Measurements from ENCODE around the gene LITAF.

Gene LITAF

DNA sequence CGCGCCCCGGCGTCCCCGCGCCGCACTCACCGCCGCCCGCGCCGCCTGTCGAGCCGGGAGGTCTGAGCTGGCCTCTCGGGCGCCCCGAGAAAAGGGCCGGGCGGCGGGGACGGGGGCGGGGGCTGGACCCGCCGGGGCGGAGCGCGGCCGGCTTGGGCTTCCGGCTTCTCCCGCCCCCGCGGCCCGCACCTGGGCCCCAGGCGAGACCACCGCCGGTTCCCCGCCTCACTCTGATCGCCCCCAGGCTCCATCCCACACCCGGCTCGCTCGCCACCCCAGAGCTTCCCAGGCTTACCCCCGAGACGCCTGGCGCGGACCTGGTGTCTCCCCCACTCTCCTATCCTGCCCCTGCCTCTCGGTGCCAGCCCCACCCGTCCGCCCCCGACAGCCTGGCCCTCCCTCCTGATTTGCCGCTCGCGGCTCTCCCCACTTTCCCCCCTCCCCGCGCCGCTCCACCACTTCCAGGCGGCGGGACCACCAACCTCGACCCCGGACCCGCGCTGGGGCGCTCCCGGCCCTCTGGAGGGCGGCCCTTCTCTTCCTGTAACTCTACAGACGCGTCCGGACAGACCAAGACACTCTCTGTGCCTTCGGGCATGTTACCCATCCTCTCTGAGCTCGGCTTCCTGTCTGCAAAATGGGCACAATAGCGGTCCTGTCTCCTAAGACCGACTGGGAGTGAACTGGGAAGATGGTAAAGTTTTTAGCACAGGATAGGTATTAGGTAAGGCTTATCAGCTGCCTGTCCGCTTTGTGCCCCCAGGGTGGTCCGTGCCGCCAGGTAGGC is at the start of gene LITAF:
LITAF (minus strand) TSS at position 64 of the 787 bp plus-strand sequence. CDS start 30,189 bp downstream, outside the sequence.
- peak; percentile 76 for DNase-seq

- DNase-seq: peak; percentile 99
Measured at GRCh38 chr16:11636172-11636721, 49.5 kb upstream of the LITAF start.

- DNase-seq: no peak
Measured at GRCh38 chr16:11635679-11636171, 49.0 kb upstream of the LITAF start.

- no peak for DNase-seq
Measured at GRCh38 chr16:11635113-11635652, 48.5 kb upstream of the LITAF start.

DNA sequence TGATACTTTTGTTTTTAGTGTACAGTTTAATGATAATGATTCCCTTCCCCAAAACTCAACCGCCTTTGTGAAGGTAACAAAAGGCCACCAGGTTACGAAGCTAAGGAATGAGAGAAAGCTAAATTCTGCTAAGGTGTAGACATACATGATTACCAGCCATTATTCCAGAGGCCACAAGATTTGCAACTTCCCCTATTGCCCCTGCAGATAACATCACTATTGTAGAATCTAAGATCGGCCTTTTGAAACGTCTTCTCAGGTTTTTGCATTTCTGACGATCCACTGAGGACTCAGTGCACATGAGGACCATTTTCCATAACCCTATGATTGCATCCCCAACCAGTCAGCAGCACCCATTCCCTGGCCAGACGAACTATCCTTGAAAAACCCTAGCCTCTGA is 47.6 kb upstream of the LITAF start:
- no peak for DNase-seq

- DNase-seq: no peak
Measured at GRCh38 chr16:11633113-11633512, 46.4 kb upstream of the LITAF start.

- no peak for DNase-seq
Measured at GRCh38 chr16:11632455-11632939, 45.8 kb upstream of the LITAF start.

DNA sequence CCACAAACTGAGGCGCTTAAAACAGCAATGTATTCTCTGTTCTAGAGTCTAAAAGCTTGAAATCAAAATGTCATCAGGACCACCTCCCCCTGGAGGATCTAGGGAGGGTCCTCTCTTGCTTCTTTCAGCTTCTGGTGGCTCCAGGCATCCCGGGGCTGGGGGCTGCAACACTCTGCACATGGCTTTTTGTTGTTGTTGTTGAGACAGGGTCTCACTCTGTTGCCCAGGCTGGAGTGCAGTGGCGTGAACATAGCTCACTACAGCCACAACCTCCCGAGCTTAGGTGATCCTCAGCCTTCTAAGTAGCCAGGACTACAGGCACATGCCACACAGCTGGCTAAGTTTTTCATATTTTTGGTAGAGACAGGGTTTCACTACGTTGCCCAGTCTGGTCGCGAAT is 44.5 kb upstream of the LITAF start:
- no peak for DNase-seq

GRCh38 chr16:11630768-11631056 is 44.0 kb upstream of the LITAF start:
- no peak for DNase-seq

- DNase-seq: no peak
Measured at GRCh38 chr16:11630046-11630767, 43.5 kb upstream of the LITAF start.

DNA sequence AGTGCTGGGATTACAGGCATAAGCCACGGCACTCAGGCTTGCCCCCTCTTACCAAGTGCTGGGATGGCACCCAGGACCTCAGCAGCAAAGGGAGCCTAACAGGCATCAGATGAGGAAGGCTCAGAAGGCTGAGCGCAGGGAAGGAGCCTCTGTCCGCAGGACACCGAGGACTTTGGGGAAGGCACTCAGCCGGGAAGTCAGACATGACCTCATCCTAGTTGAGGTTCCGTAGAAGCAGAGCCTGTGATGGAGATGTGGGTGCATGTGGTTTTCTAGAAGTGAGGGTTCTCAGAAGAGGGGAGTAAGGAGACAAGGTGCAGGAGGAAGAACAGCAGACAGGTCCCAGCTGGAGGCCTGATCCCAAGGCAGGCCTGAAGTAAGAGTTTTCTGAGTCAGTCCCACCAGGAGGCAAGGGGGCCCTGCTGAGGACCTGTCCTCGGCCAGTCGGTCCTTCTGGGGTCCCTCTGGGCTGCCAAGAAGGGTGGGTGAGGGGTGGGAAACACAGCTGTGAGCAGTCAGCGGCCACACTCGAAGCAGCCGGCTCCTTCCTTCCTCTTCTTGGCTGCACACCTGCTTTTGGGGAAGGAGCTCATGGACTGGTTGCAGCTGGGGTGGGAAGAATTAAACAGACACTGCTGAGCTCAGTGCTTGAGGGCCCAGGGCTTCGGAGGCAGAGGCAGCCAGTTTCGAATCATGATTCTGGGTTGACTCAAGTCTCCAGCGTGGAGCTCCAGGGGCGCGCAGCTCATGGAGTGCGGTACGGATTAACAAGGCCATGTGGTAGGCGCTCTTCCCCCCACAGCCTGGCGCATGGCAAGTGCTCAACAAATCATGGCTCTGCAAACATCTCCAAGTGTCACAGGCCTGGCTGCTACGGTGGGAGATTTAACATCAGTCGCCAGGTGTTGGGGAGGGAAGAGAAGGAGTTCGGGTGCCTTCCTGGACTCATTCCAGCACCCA is 42.6 kb upstream of the LITAF start:
- DNase-seq: peak; percentile 23

DNA sequence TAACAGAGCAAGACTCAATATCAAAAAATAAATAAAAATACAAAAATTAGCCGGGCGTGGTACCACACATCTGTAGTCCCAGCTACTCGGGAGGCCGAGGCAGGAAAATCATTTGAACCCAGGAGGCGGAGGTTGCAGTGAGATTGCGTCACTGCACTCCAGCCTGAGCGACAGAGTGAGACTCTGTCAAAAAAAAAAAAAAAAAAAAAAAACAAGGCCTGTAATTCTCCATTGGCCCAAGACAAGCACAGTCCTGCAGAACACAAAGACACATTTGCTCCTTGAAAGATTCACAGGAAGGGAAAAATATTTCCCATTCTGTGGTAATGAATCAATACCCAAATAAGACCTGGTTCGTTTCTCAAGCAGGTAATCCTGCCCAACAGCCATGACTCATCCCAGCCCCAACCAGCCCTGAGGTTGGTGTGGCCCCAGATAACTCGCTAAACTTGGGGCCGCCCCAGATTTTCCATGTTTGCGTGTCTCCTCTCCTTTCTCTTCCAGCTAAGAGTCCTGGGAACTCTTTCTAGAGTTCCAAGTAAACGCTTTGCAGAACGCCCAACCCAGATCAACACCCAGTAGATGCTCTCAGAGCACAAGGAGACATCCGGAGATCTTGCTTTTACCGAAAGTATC is 41.2 kb upstream of the LITAF start:
- DNase-seq: no peak

DNA sequence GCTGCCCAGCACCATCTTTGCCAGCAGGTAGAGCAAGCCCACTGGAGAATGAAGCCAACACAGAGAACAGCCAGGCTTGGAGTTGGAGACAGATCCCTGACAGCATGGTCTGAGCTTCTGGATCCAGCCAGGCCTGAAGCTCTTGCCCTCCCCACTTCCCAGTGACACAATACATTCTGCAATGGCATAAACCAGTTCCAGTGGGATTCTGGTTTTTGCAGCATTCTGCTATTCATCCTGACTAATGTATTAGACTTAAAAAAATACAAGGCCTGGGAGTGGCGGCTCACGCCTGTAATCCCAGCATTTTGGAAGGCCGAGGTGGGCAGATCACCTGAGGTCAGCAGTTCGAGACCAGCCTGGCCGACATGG is 40.6 kb upstream of the LITAF start:
- DNase-seq: no peak

DNA sequence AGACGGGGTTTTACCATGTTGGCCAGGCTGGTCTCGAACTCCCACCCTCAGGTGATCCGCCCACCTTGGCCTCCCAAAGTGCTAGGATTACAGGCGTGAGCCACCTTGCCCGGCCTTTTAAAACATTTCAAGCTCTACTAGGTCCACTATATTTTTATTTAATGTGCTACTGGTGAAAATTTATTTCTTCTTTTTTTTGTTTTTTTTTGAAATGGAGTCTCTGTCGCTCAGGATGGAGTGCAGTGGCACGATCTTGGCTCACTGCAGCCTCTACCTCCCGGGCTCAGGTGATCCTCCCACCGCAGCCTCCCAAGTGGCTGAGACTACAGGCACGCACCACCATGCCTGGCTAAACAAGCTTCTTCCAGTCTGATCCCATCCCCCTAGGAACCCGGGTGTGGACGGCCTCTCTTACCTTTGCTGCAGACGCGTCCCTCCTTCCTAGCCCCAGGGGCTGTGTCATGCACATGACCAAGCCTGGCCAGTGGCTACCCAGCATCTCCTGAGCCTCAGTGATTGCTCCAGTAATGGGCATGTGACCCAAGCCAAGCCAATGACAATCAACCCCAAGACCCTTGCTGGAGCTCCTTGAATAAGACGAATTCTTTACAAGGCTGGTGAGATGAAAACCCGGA is 40.1 kb upstream of the LITAF start:
- DNase-seq: no peak

GRCh38 chr16:11625769-11626168 is 39.0 kb upstream of the LITAF start:
- DNase-seq: no peak

GRCh38 chr16:11624636-11625607 is 38.2 kb upstream of the LITAF start:
- no peak for DNase-seq

- no peak for DNase-seq
Measured at GRCh38 chr16:11624205-11624604, 37.5 kb upstream of the LITAF start.

DNA sequence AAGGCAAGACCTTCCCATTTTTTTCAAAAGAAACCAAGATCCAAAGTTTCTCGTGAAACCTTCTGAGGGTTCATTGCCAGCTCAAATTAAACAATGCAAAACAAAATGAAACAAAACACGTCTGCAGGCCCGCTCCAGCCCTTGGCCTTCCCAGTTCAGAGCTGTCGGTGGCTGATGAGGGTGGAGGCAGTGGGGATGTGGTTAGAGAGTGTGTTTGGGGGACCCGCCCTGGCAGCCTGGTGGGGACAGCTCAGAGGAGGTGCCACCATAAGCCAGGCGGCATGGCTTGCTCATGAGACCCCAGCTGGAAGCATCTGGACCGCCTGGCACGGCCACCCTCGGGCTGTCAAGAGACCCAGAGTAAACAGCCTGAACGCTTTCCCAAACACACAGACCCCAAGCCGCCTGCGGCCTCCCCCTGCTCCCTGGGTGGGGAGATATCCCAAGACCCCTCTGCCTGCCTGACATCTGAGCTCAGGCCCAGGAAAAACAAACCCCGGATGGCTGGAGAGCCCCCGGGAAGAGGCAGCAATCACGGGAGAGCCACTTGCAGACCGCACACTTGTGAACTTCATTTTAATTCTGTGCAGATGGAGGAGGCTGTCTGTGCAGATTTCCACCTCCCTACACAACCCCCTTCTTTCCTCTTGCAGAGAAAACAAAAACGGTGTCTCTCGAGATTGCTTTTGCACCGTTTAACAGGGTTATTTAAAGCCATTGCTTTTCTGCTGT is 35.4 kb upstream of the LITAF start:
- DNase-seq: no peak

DNA sequence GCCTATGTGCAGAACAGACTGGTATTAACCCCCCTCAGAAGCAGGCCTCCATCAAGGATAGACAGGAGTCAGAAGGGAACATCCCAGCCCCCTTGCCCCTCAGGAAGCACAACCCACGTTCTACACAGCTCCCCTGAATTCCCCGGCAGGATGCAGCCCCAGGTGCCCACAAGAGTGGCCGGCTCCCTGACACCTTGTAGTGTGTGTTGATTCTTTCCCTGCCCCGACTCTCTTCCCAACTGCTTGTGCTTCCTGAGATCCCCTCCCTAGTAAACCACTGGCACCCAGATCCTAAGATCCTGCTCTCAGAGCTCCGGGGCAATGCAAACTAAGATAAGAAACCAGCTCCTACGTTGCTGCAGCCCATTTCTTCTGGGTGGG is 34.8 kb upstream of the LITAF start:
- DNase-seq: no peak
